ENCODE data around the gene ULBP1. TPM values are rescaled to one million over a fixed set of nuclear protein-coding genes. Genes with fewer than 3 reads are reported as not detected.
"Not testable (repeated sequence)": the region's sequence is repeated elsewhere in the genome, so short reads cannot be mapped to it uniquely, and the experiment has no call there.

The ULBP1 gene
- total RNA-seq, 1 experiment from 2014 or later, result 0.36 TPM

- DNase-seq (ENCODE audit: low read depth), result peak; percentile 91
Measured at GRCh38 chr6:150004783-150005717, 41.3 kb downstream of the ULBP1 start.

- no peak for DNase-seq (ENCODE audit: low read depth)
Measured at GRCh38 chr6:150005761-150006651, 42.3 kb downstream of the ULBP1 start.

GRCh38 chr6:150006961-150007464, 43.3 kb downstream of the ULBP1 start:
- no peak for DNase-seq (ENCODE audit: low read depth)

GRCh38 chr6:150008588-150008987, 44.8 kb downstream of the ULBP1 start:
- DNase-seq (ENCODE audit: low read depth), result peak; percentile 28

GRCh38 chr6:150012846-150013784, 49.4 kb downstream of the ULBP1 start:
- not testable (repeated sequence) for DNase-seq (ENCODE audit: low read depth)

GRCh38 chr6:150013785-150014622, 50.3 kb downstream of the ULBP1 start:
- DNase-seq (ENCODE audit: low read depth), result not testable (repeated sequence)

GRCh38 chr6:150014623-150015280, 51.0 kb downstream of the ULBP1 start:
- DNase-seq (ENCODE audit: low read depth), result not testable (repeated sequence)

- DNase-seq (ENCODE audit: low read depth), result peak; percentile 23
Measured at GRCh38 chr6:150015281-150016001, 51.7 kb downstream of the ULBP1 start.

GRCh38 chr6:150016324-150017185, 52.8 kb downstream of the ULBP1 start:
- DNase-seq (ENCODE audit: low read depth), result peak; percentile 55

GRCh38 chr6:150017186-150017521, 53.4 kb downstream of the ULBP1 start:
- not testable (repeated sequence) for DNase-seq (ENCODE audit: low read depth)

- no peak for DNase-seq (ENCODE audit: low read depth)
Measured at GRCh38 chr6:150018846-150019580, 55.3 kb downstream of the ULBP1 start.

GRCh38 chr6:150021870-150022269, 58.1 kb downstream of the ULBP1 start:
- not testable (repeated sequence) for DNase-seq (ENCODE audit: low read depth)

Other genes with a start within 250 kb of the ULBP1 start
- gene LATS1, start 245.8 kb upstream of the ULBP1 start, total RNA-seq (2014; rRNA removed; shearing (Covaris generic)), result 18.8 and 23.1 TPM in 2 replicates
- 45.7 and 47.9 TPM in 2 replicates for gene NUP43, start 217.4 kb upstream of the ULBP1 start, total RNA-seq (2014; rRNA removed; shearing (Covaris generic))
- gene PCMT1, start 214.2 kb upstream of the ULBP1 start, total RNA-seq (2014; rRNA removed; shearing (Covaris generic)), result 215 and 312 TPM in 2 replicates
- 67.0 and 67.4 TPM in 2 replicates for gene LRP11, start 99.6 kb upstream of the ULBP1 start, total RNA-seq (2014; rRNA removed; shearing (Covaris generic))
- gene RAET1E, start 65.8 kb upstream of the ULBP1 start, total RNA-seq (2014; rRNA removed; shearing (Covaris generic)), result 1.6 and 2.0 TPM in 2 replicates
- 9.9 and 13.4 TPM in 2 replicates for gene RAET1G, start 40.8 kb upstream of the ULBP1 start, total RNA-seq (2014; rRNA removed; shearing (Covaris generic))
- gene ULBP2, start 21.9 kb upstream of the ULBP1 start, total RNA-seq (2014; rRNA removed; shearing (Covaris generic)), result 21.8 and 21.9 TPM in 2 replicates
- not detected in 2 replicates for gene RAET1L, start 61.6 kb downstream of the ULBP1 start, total RNA-seq (2014; rRNA removed; shearing (Covaris generic))
- gene ULBP3, start 105.2 kb downstream of the ULBP1 start, total RNA-seq (2014; rRNA removed; shearing (Covaris generic)), result 8.9 and 13.6 TPM in 2 replicates
- gene PPP1R14C, start 179.1 kb downstream of the ULBP1 start, total RNA-seq (2014; rRNA removed; shearing (Covaris generic)), result not detected in 2 replicates